IPS-18c (cell line): ENCODE results near the gene ZSWIM3.
A peak's percentile ranks its signal among the peaks of the same experiment; 100 is the strongest.

Experiments
- H3K4me3 ChIP-seq: 2 replicates; pipeline ENCODE4 v1.7.0; 2013; ENCODE audit warnings: low read depth, mild to moderate bottlenecking, low read length, moderate library complexity; ENCODE audit not compliant: insufficient read depth
- H3K9me3 ChIP-seq: one replicate; pipeline ENCODE4 v1.6.1; 2013; ENCODE audit warnings: mild to moderate bottlenecking, low read length, moderate library complexity; ENCODE audit not compliant: control insufficient read depth, insufficient read depth

ZSWIM3 gene

DNA sequence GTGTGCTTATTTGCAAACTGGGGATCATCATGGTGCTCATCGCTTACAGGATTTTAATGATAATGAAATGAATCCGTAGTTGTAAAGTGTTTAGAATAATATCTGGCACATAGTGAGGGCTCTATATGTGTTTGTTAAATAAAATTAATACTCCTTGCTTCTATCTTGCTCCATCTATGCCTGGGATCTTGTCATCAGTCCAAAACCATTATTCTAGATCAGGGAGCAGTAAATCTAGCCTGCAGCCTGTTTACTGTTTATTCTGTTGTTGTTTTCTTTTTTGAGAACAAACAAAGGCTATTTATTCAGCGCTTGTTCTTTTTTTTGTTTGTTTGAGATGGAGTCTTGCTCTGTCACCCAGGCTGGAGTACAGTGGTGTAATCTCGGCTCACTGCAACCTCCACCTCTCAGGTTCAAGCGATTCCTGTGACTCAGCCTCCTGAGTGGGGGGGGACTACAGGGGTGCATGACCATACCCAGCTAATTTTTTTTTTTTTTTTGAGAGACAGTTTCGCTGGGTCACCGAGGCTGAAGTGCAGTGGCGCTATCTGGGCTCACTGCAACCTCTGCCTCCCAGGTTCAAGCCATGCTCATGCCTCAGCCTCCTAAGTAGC is 8.3 kb upstream of the ZSWIM3 start:
- no peaks in the 10 kb centered on the region for H3K9me3 ChIP-seq
- no peak overlapping the region for H3K4me3 ChIP-seq

DNA sequence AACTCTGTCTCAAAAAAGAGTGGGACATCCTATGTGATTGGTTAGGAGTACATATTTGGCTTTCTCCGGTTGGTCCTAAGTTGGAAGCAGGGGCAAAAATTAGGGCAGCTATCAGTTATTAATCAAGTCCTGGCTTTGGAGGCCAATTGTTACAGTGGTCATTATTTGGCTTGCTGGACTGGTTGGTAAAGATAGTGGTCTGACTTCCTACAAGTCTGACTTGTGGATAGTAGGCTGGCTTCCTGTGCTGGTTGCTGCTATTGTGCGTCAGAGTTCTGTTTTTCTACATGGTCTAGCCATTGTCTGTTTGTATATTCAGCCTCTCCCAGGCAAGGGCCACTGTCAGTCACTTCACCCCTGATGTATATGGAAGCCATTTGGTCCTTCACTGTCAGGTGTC is 7.2 kb upstream of the ZSWIM3 start:
- no peak overlapping the region for H3K4me3 ChIP-seq
- H3K9me3 ChIP-seq: no peaks in the 10 kb centered on the region

DNA sequence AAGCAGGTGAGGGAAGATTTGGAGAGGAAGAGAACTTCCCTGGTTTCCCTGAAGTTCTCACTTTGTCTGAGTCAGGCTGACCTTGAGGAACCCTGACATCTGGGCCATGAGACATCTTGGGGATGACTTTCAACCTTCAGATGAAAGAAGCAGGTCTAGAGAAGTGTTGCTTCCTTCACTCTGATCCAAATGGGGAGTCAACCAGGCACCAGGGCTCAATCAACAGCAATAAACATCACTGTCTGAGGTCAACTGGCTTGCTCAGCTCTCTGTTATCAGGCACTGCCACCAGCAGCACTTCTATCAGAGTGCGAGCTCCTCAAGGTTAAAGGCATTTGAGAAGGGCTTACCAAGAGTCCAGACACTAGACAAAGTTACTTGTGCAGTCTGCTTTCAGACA is 6.5 kb upstream of the ZSWIM3 start:
- Histone ChIP-seq H3K9me3 (no peaks in the 10 kb centered on the region), H3K4me3 (no peak overlapping the region)

DNA sequence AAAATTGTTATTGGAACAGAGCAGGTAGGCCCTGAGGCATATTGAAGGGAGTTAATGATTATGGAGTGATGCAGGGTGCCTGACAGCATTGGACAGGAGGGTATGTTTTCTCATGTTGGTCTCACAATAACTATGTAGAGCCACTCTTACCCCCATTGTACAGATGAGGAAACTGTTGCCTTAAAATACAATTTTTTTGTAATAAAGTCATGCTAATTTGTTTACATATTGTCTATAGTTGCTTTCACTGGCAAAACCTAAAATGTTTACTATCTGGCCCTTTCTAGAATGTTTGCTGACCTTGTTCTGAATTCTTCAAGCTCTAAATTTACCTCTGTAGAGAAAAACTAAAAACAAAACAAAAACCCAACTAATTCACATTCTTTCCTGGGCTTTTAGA is 5.9 kb upstream of the ZSWIM3 start:
- no peaks in the 10 kb centered on the region for H3K9me3 ChIP-seq
- no peak overlapping the region for H3K4me3 ChIP-seq

DNA sequence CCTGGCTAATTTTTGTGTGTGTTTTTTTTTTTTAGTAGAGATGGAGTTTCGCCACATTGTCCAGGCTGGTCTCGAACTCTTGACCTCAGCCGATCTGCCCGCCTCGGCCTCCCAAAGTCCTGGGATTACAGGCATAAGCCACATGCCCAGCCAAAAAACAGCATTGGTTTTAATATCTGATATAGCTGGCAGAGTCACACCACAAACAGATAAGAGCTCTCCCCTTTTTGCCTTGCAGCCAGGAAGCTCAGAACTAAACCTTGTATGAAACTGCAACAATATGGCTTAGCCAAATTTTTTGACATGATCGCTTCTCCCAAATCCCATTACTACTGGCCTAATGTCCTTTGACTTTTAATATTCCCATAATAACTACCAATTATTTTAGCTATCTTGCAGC is 5.1 kb upstream of the ZSWIM3 start:
- no peak overlapping the region for H3K4me3 ChIP-seq

DNA sequence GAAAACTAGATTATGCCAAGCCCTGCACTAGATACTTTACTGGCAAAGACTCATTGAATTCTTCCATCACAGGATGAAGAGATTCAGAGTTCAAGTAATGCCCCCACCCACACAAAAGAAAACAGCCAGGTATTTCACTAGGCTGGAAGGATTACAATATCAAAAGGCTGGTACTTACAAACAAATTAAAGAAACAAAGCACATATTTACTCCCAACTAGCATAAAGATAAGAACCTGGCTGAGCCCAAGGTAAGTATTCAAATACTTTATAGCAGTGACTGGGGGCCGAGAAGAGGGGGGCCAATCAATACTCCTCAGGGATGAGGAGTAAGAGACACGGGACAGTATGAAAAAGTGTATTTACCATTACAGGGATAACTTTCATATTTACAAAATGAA is 3.9 kb upstream of the ZSWIM3 start:
- H3K9me3 ChIP-seq: no peaks in the 10 kb centered on the region
- no peak overlapping the region for H3K4me3 ChIP-seq

More for the DNA sequence above, 5.1 kb upstream of the ZSWIM3 start:
- no peaks in the 10 kb centered on the region for H3K9me3 ChIP-seq

DNA sequence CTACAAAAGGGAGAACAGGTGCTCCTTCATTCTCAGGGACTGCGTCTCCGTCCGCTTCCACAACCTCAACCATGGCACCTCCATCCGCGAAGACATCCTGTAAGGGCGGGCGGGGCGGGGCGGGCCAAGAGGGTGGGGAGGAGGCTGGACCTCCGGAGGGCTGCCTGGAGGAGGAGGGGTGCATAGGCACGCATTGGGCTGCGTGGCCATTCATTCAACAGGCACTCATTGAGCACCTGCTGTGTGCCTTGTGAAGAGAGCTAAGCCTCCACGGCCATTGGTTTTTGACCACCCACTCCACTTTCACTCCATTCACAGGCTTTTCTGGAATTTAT is 435 bp downstream of the ZSWIM3 start:
- H3K9me3 ChIP-seq: no peaks in the 10 kb centered on the region
- H3K4me3 ChIP-seq: peak overlapping the region; percentile 70

DNA sequence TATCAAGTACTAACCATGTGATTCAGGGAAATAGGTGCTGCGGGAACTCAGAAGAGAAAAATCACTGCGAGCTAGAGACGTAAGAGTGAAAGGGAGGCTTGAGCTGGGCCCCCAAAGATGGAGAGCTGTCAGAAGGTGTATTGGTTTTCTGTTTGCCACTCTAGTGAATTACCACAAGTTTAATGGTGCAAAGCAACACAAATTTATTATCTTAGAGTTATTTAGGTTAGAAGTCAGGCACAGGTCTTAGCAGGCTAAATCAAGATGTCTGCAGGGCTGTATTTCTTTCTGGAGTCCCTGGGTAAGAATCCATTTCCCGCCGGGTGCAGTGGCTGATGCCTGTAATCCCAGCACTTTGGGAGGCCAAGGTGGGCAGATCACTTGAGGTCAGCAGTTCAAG is 2.5 kb downstream of the ZSWIM3 start:
- H3K4me3 ChIP-seq: no peak overlapping the region
- H3K9me3 ChIP-seq: no peaks in the 10 kb centered on the region

DNA sequence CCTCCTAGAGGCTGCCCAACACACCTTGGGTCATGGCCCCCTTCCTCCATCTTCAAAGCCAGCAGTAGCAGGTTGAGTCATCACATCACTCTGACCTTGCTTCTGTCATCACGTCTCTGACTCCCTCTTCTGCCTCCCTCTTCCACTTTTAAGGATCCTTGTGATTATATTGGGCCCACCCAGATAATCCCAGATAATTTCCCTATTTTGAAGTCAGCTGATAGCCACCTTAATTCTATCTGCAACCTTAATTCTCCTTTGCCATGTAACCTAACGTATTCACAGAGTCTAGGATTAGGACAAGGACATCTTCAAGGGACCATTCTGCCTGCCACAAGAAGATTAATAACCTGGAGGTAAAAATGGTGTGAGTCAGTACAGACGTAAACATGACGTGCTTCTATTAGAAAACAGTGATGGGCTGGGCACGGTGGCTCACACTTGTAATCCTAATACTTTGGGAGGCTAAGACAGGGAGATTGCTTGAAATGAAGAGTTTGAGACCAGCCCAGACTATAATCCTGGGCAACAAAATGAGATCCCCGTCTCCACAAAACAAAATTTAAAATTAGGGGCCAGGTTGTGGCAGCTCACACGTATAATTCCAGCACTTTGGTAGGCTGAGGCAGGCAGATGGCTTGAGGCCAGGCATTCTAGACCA is 3.3 kb downstream of the ZSWIM3 start:
- Histone ChIP-seq H3K9me3 (no peaks in the 10 kb centered on the region), H3K4me3 (no peak overlapping the region)

DNA sequence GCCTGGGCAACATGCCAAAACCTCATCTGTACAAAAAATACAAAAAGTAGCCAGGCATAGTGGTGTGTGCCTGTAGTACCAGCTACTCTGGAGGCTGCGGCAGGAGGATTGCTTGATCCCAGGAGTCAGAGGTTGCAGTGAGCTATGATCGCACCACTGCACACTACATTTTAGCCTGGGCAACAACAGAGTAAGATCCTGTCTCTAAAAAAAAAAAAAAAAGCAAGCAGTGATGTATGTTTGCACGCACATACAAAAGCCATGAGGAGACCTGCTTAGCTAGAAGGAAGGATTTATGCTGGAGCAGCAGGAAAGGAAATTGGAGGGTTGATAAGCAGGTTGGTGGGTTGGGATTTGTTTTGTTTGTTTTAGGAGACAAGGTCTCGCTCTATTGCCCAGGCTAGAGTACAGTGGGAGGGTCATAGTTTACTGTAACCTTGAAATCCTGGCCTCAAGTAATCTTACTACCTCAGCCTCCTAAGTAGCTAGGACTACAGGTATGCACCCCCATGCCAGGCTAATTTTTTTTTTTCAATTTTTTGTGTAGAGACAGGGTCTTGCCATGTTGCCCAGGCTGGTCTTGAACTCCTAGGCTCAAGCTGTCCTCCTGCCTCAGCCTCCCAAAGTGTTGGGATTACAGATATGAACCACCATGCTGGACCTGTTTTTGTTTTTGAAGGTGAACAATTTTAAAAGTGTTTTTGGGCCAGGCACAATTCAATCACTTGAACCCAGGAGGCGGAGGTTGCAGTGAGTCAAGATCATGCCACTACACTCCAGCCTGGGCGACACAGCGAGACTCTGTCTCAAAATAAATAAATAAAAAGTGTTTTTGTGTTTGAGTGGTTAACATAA is 4.0 kb downstream of the ZSWIM3 start:
- Histone ChIP-seq H3K4me3 (no peak overlapping the region), H3K9me3 (peaks cover 1% of the 10 kb centered on the region)

DNA sequence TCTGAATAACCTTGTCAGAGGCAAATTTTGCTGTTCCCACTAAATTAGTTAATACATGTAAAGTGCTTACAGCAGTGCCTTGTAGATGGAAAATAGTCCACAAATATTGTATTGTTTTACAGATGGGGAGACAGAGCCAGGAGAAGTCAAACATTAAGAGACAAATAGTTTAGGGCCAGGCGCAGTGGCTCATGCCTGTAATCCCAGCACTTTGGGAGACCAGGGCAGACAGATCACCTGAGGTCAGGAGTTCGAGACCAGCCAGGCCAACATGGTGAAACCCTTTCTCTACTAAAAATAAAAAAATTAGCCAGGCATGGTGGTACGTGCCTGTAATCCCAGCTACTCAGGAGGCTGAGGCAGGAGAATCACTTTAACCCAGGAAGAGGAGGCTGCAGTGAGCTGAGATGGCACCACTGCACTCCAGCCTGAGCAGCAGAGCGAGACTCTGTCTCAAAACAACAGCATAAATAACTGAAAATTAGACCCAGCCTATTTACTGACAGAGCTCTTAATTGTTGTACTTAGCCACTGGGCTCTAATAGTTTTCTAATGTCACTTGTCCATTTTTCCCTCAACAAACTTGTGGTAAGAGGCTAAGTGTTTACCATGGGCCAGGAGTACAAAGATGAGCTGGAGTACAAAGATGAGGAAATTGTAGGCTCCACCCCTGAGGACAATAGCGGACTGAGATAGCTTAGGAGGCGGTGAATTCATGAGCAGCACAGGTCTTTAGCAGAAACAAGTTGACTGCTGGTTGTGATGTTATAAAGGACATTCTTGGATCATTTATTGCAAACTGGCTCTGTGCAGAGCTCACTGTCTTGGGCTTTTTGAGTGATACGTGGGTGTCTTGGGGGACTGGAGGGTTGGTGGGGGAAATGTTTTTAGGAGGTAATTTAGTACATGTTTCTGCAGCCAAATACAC is 6.4 kb downstream of the ZSWIM3 start:
- peaks cover 2% of the 10 kb centered on the region for H3K9me3 ChIP-seq
- no peak overlapping the region for H3K4me3 ChIP-seq

DNA sequence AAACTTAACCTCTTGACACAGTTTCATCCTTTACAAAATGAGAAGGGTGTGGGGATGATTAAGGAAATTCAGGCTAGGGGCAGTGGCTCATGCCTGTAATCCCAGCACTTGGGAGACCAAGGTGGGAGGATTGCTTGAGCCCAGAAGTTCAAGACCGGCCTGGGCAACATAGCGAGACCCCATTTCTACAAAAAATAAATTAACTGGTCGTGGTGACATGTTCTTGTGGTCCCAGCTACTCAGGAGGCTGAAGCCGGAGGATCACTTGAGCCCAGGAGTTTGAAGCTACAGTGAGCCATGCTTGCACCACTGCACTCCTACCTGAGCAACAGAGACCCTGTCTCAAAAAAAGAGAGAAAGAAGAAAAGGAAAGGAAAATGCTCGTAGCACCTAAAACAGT is 9.0 kb downstream of the ZSWIM3 start:
- Histone ChIP-seq H3K4me3 (no peak overlapping the region), H3K9me3 (peaks cover 2% of the 10 kb centered on the region)

DNA sequence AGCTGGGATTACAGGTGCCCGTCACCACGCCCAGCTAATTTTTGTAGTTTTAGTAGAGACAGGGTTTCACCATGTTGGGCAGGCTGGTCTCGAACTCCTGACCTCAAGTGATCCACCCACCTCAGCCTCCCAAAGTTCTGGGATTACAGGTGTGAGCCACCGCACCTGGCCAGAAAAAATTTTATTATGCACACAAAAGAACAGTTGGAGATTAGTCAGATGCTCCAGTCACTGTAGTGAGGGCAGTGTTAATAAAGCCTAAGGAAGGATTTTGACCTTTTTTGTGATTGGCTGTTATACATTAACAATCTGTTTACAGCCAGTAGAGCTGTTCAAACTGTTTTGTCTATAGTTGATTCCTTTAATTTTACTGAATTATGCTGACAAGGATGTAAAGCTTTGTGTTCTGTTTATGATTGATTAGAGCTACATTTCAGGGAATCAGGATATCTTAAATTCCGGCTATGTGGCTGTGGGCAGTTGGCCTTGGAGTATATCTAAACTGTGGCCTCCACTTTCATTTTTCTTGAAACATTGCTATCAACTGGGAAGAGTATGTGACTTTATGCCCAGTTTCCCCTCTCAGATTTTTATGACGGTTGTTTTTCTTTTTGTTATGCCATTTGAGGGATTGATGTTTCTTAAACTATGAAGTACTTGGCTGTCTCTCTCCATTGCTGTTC is 9.9 kb downstream of the ZSWIM3 start:
- H3K9me3 ChIP-seq: peaks cover 2% of the 10 kb centered on the region
- no peak overlapping the region for H3K4me3 ChIP-seq

DNA sequence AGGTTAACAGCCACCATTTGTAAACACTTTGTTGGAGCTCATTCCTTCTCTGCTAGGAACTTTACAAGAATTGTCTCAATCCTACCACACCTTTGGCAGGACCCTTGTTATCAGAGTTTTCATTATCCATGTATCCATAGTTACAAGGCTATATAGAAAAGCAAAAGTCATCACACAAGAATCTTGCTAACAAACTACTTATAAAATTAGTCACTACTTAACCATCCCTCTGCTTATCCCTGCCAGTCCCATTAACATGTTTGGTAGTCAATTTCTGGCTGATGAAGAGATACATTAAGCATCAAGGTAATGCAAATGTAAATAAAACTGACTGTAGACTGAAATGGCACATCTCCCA is 10.4 kb downstream of the ZSWIM3 start:
- Histone ChIP-seq H3K9me3 (peaks cover 2% of the 10 kb centered on the region), H3K4me3 (no peak overlapping the region)

DNA sequence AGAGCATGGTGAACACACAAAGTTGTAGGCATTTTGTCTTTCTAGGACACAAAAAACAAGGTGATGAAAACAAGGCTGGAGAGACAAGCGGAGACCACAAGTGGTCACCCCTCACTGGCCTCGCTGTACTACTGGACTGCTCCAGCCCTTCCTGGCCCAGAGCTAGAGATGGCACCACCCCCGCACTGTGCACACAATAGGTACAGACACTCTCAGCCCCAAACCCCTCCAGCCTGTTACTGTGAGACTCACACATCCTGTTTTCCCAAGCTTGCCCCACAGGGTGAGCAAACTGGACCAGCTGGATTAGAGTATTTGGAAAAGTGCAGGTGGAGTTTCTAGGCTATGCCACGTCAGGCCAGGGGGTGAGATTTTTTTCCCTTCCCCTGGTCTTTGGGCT is 15.2 kb downstream of the ZSWIM3 start:
- H3K9me3 ChIP-seq: no peaks in the 10 kb centered on the region
- no peak overlapping the region for H3K4me3 ChIP-seq

DNA sequence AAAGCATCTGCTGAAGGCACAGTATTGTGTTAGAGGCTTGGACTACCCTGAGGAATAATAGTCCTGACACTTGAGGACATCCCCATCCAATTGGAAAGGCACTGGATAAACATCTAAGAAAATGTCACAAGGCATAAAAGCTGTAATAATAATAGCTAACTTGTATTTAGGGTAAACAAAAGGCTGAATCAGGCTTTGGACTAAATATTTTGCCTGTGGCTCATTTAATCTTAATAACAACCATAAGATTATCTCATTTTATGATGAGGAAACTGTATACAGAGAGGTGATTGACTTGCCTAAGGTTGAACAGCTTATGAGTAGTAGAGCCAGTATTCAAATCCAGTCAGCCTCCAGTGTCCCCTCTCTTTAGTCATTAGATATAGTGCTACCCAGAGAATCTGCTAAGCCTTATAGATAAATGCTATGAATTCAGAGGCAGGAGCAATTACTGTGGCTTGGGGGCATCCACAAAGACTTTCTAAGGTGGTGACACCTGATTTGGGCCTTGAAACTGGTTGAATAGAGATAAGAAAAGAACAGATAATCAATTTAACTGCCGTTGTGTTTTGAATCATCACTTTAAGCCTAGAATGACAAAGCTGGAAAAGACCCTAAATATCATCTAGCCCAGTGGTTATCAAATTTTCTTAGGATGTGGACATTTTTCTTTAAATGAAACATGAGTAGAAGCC is 16.1 kb downstream of the ZSWIM3 start:
- H3K4me3 ChIP-seq: no peak overlapping the region
- H3K9me3 ChIP-seq: no peaks in the 10 kb centered on the region
